A673 (cell line): ENCODE results near the gene INO80C. TPM values are rescaled to one million over a fixed set of nuclear protein-coding genes. Genes with fewer than 3 reads are reported as not detected.

ENCODE experiments used
- BruUV-seq: library from RNA; stranded (reverse); fragments of 400-500 nt; replicated peaks from 2 replicates; lab custom pipeline; 2021; lab: Mats Ljungman, UMichigan
- CTCF ChIA-PET: fragments of 300-600 bp; sonication (Branson Sonifier 250); formaldehyde crosslinking; loops from one replicate; lab custom pipeline; 2022; ENCODE audit warnings: antibody characterized with exemption; lab: Charles Lee
- POLR2A ChIA-PET: fragments of 300-600 bp; sonication (Branson Sonifier 250); formaldehyde crosslinking; loops from one replicate; lab custom pipeline; 2022; ENCODE audit warnings: antibody characterized with exemption; ENCODE audit not compliant: low non-redundant PET; lab: Charles Lee
- DNase-seq: peaks from one replicate; pipeline ENCODE4 v3.0.0-alpha.2; 2015; ENCODE audit warnings: low spot score
- H3K27ac ChIP-seq: fragments of 200-600 bp; sonication (generic); 2 replicates; pipeline ENCODE4 v1.5.1; 2016; ENCODE audit warnings: mixed run types, low read depth, mild to moderate bottlenecking, mixed read lengths, antibody characterized with exemption, low read length; ENCODE audit not compliant: poor library complexity, severe bottlenecking
- H3K27me3 ChIP-seq: fragments of 200-600 bp; sonication (generic); replicated peaks from 2 replicates; pipeline ENCODE4 v1.6.1; 2017; ENCODE audit warnings: mixed run types, low read depth, mild to moderate bottlenecking, mixed read lengths, antibody characterized with exemption, low read length; ENCODE audit not compliant: insufficient read depth, poor library complexity
- H3K36me3 ChIP-seq: fragments of 200-600 bp; sonication (generic); 2 replicates; pipeline ENCODE4 v1.6.1; 2016; ENCODE audit warnings: mixed run types, mild to moderate bottlenecking, mixed read lengths, antibody characterized with exemption, low read length; ENCODE audit not compliant: insufficient read depth, poor library complexity, severe bottlenecking
- H3K4me1 ChIP-seq: fragments of 200-600 bp; sonication (generic); 2 replicates; pipeline ENCODE4 v1.6.1; 2017; ENCODE audit warnings: mixed run types, mild to moderate bottlenecking, mixed read lengths, antibody characterized with exemption, low read length; ENCODE audit not compliant: insufficient read depth, poor library complexity, severe bottlenecking
- H3K4me3 ChIP-seq: fragments of 200-600 bp; sonication (generic); 2 replicates; pipeline ENCODE4 v1.5.1; 2016; ENCODE audit warnings: low read depth, mixed run types, mild to moderate bottlenecking, mixed read lengths, low read length; ENCODE audit not compliant: poor library complexity, severe bottlenecking
- H3K9me3 ChIP-seq: fragments of 200-600 bp; sonication (generic); 2 replicates; pipeline ENCODE4 v1.6.1; 2016; ENCODE audit warnings: mixed run types, low read depth, mild to moderate bottlenecking, mixed read lengths, antibody characterized with exemption, low read length; ENCODE audit not compliant: poor library complexity, severe bottlenecking
- EZH2 ChIP-seq: fragments of 200-600 bp; sonication (generic); IDR thresholded peaks from 2 replicates; pipeline ENCODE4 v1.6.1; 2017; ENCODE audit warnings: borderline replicate concordance, low read depth, mild to moderate bottlenecking, mixed read lengths, antibody characterized with exemption, low read length; ENCODE audit not compliant: poor library complexity, severe bottlenecking
- intact Hi-C: fragments of 100-400 bp; cut with micrococcal nuclease; formaldehyde crosslinking; loops from one replicate; pipeline ENCODE4 v1.10.0; 2022; ENCODE audit not compliant: unreplicated experiment
- total RNA-seq: library from RNA; stranded (reverse); gene quantifications from 2 replicates; pipeline ENCODE4 v1.2.3, GENCODE V29; 2021
- TF ChIP-seq, protein P1 (sequence below): fragments of 300-800, 200-600 bp; sonication (generic); conservative IDR thresholded peaks from 2 replicates; pipeline ENCODE4 v1.5.1; 2017; ENCODE audit warnings: low read depth, mild to moderate bottlenecking, antibody characterized with exemption, low read length, moderate library complexity, mixed read lengths

INO80C gene
- total RNA-seq, 1 experiment from 2014 or later: 36.6 TPM

DNA sequence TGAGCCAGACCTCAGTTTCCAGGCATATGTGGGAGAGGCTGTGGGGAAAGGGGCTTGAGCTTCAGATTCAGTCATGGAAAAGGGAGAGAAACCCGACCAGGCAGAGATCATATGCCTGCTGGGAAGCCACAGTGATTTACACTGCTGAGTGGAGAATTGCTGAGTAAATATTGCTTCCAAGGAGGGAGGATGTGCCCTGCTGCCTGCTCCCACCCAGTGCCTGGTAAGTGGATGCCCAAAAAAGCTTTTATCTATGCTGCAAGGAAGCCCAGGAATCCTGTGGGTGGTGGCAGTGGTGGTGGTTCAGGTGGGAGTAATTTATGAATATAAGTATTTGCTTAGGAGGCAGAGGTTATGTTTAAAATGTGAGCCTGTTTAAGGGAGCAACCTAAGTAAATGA, 39.5 kb downstream of the INO80C start:
- DNase-seq: no peak
- BruUV-seq: no TSS peak
- Histone ChIP-seq H3K36me3 (no peaks in the 10 kb centered on the region), H3K4me3 (no peak overlapping the region), H3K27ac (no peak overlapping the region), H3K4me1 (no peaks in the 10 kb centered on the region), H3K27me3 (no peaks in the 10 kb centered on the region), H3K9me3 (no peaks in the 10 kb centered on the region)
- ChIA-PET POLR2A (no interaction called here), CTCF (no interaction called here)
- no peak for TF ChIP-seq EZH2
- intact Hi-C loops: no loop called here

DNA sequence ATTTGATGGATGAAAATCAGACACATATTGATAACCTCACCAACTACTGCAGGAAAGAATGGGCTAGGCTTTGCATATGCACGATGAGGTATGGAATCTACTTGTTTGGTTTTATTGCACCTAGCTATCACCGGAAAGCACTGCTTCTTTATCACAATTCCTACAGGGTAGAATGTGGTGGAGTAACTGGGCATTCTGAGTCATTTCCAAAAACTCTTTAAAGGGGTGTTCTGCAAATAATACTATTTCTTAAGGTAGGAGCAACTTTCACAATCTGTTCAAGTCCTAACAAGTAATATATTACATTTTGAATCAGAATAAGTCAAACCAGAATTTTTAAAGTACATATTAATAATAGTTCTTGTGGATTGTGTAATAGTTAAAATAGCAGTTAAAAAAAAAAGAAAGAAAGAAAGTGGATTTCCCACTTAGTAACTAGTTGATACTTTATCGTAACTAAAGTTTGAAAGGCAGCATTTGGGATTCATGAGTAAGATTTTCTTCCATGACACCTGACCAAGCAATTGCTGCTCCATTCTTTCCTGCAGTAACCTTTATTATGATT, 40.5 kb downstream of the INO80C start:
- no peak overlapping the region for H3K4me3 ChIP-seq
- no peak for DNase-seq
- no peaks in the 10 kb centered on the region for H3K9me3 ChIP-seq
- no TSS peak for BruUV-seq
- POLR2A ChIA-PET: no interaction called here
- no peak overlapping the region for H3K27ac ChIP-seq
- H3K27me3 ChIP-seq: no peaks in the 10 kb centered on the region
- TF ChIP-seq EZH2: no peak
- TF ChIP-seq, protein P1, sequence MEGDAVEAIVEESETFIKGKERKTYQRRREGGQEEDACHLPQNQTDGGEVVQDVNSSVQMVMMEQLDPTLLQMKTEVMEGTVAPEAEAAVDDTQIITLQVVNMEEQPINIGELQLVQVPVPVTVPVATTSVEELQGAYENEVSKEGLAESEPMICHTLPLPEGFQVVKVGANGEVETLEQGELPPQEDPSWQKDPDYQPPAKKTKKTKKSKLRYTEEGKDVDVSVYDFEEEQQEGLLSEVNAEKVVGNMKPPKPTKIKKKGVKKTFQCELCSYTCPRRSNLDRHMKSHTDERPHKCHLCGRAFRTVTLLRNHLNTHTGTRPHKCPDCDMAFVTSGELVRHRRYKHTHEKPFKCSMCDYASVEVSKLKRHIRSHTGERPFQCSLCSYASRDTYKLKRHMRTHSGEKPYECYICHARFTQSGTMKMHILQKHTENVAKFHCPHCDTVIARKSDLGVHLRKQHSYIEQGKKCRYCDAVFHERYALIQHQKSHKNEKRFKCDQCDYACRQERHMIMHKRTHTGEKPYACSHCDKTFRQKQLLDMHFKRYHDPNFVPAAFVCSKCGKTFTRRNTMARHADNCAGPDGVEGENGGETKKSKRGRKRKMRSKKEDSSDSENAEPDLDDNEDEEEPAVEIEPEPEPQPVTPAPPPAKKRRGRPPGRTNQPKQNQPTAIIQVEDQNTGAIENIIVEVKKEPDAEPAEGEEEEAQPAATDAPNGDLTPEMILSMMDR: no peak
- intact Hi-C loops: no loop called here
- CTCF ChIA-PET: no interaction called here
- no peaks in the 10 kb centered on the region for H3K36me3 ChIP-seq
- H3K4me1 ChIP-seq: no peaks in the 10 kb centered on the region

DNA sequence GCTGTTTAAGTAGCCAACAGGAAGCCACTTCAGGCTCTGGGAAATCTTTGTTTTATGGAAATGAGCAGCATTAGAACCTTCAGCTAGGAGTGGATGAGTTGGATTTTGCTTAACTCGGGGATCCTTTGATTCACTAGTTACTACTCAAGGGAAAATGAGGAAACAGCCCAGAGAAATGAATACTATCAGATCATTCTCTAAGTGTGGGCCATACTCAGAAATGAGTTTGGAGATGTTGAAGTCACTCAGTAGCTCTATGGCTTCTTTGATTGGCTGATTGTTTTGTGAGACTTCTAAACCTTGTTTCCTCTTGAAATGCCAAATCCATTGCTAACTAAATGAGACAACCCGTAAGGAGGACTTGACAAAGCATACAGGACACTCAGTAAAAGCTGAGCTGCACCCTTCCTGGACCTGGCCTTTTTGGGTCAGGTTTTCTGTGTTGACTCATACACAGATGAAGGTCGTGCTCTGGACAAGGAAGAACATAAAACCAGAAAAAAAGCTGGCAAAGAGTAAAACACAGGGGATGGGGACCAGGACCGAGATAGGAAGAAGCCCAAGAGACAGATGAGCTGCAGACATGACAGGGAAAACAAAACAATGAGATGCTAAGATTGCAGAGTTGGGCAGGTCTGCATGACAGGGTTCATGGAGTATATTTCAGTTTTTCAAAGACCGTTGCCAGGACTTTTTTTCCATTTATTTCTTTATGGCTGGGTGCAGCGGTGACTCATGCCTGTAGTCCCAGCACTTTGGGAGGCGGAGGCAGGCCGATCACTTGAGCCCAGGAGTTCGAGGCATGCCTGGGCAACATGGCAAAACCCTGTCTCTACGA, 41.6 kb downstream of the INO80C start:
- intact Hi-C loops: no loop called here
- H3K27ac ChIP-seq: no peak overlapping the region
- ChIA-PET POLR2A (no interaction called here), CTCF (no interaction called here)
- DNase-seq: no peak
- no TSS peak for BruUV-seq
- H3K4me1 ChIP-seq: no peaks in the 10 kb centered on the region
- no peaks in the 10 kb centered on the region for H3K9me3 ChIP-seq
- no peak overlapping the region for H3K4me3 ChIP-seq
- no peaks in the 10 kb centered on the region for H3K36me3 ChIP-seq
- TF ChIP-seq, protein P1: no peak
- TF ChIP-seq EZH2: no peak
- no peaks in the 10 kb centered on the region for H3K27me3 ChIP-seq
